ENCODE measurements around the gene SEMA6D.
A peak's percentile ranks its signal among the peaks of the same experiment; 100 is the strongest.

SEMA6D gene

GRCh38 chr15:47705281-47705997 lies 11.9 kb upstream of the SEMA6D start:
- TF ChIP-seq CTCF (IDR thresholded peaks at IDR 0.05; ENCODE audit: low read depth, low read length): no peak
- no peak for DNase-seq (ENCODE audit: extremely low read depth, low read depth)

GRCh38 chr15:47707391-47707790 lies 9.9 kb upstream of the SEMA6D start:
- DNase-seq (ENCODE audit: extremely low read depth, low read depth): no peak
- no peak for TF ChIP-seq CTCF (IDR thresholded peaks at IDR 0.05; ENCODE audit: low read depth, low read length)

- DNase-seq (ENCODE audit: extremely low read depth, low read depth): no peak
- no peak for TF ChIP-seq CTCF (IDR thresholded peaks at IDR 0.05; ENCODE audit: low read depth, low read length)
These were observed 8.9 kb upstream of the SEMA6D start for GRCh38 chr15:47708161-47708980.

GRCh38 chr15:47711655-47712054 lies 5.7 kb upstream of the SEMA6D start:
- TF ChIP-seq CTCF (IDR thresholded peaks at IDR 0.05; ENCODE audit: low read depth, low read length): peak; percentile 45
- DNase-seq (ENCODE audit: extremely low read depth, low read depth): no peak

- no peak for DNase-seq (ENCODE audit: extremely low read depth, low read depth)
These were observed 1.9 kb upstream of the SEMA6D start for GRCh38 chr15:47715402-47715801.

GRCh38 chr15:47715856-47716445 lies 1.4 kb upstream of the SEMA6D start:
- no peak for TF ChIP-seq CTCF (IDR thresholded peaks at IDR 0.05; ENCODE audit: low read depth, low read length)
- no peak for DNase-seq (ENCODE audit: extremely low read depth, low read depth)

More at GRCh38 chr15:47715402-47715801, 1.9 kb upstream of the SEMA6D start:
- no peak for TF ChIP-seq CTCF (IDR thresholded peaks at IDR 0.05; ENCODE audit: low read depth, low read length)

GRCh38 chr15:47716516-47716915 lies 789 bp upstream of the SEMA6D start:
- no peak for DNase-seq (ENCODE audit: extremely low read depth, low read depth)
- no peak for TF ChIP-seq CTCF (IDR thresholded peaks at IDR 0.05; ENCODE audit: low read depth, low read length)

Data from AG09319 (cell line).